Mucosa of descending colon (tissue), 3 donors: Measurements from ENCODE around the gene EXOC6. TPM values are rescaled to one million over a fixed set of nuclear protein-coding genes. Genes with fewer than 3 reads are reported as not detected.
"Not testable (repeated sequence)": the region's sequence is repeated elsewhere in the genome, so short reads cannot be mapped to it uniquely, and the experiment has no call there.

Experiments used
- ATAC-seq: fragments of 200-7000 bp; cut with Tn5 transposase; one replicate; pipeline ENCODE4 v1.9.1; 2020; ENCODE audit warnings: mild to moderate bottlenecking, moderate library complexity
- DNase-seq, 3 donors: peaks; one replicate each; pipeline ENCODE4 v3.0.0-alpha.2; 2020
- H3K36me3 ChIP-seq: fragments of 200-600 bp; one replicate; pipeline ENCODE4 v1.8.0; 2021; ENCODE audit warnings: low read depth, mild to moderate bottlenecking
- H3K4me1 ChIP-seq: fragments of 200-600 bp; one replicate; pipeline ENCODE4 v1.8.0; 2021; ENCODE audit warnings: low read depth, mild to moderate bottlenecking
- H3K4me3 ChIP-seq: fragments of 200-600 bp; one replicate; pipeline ENCODE4 v1.8.0; 2021; ENCODE audit warnings: mild to moderate bottlenecking
- H3K9me3 ChIP-seq: fragments of 200-600 bp; one replicate; pipeline ENCODE4 v1.8.0; 2021; ENCODE audit warnings: mild to moderate bottlenecking
- CTCF ChIP-seq: fragments of 200-600 bp; IDR thresholded peaks from one replicate; pipeline ENCODE4 v1.8.0; 2022; ENCODE audit warnings: antibody characterized with exemption, mild to moderate bottlenecking
- intact Hi-C, 2 donors: fragments of 100-400 bp; cut with DNase I in 1 of 2; cut with micrococcal nuclease in 1 of 2; formaldehyde crosslinking; loops; one replicate each; pipeline versions ENCODE4 v1.11.0 to v1.11.1; 2022; cut with DNase I, micrococcal nuclease
- total RNA-seq, 3 donors: library from RNA; stranded (reverse); fragmentation: NEBNext Ultra II Directional in 2 of 3; extraction: Animal tissue kit (Norgen Biotek cat#: 25700) in 2 of 3; gene quantifications; one replicate each; pipeline versions ENCODE4 v1.2.1 to v1.2.4, GENCODE V29; 2021 to 2023
- donor health status: DM: no; HTN: no; CAD: no; lungs with moderate emphysema.
- donor health status: DM: no; HTN: no; CAD: no.
- donor health status: DM: no; HTN: yes; CAD: no.

Gene EXOC6
- total RNA-seq, 3 donors from 2014 or later: 12.7 to 13.9 (median 13.1) TPM

- H3K9me3 ChIP-seq: no peaks in the 10 kb centered on the region
- DNase-seq (no peak), ATAC-seq (no peak)
- H3K36me3 ChIP-seq: no peaks in the 10 kb centered on the region
- intact Hi-C loops: no loop called here
- no peak overlapping the region for H3K4me3 ChIP-seq
- TF ChIP-seq CTCF: no peak
- no peaks in the 10 kb centered on the region for H3K4me1 ChIP-seq
These were observed 248.6 kb downstream of the EXOC6 start for GRCh38 chr10:93096901-93097300.

GRCh38 chr10:93097386-93097785 lies 249.1 kb downstream of the EXOC6 start:
- ATAC-seq: no peak
- H3K4me3 ChIP-seq: no peak overlapping the region
- H3K4me1 ChIP-seq: no peaks in the 10 kb centered on the region
- no peaks in the 10 kb centered on the region for H3K9me3 ChIP-seq
- TF ChIP-seq CTCF: no peak
- intact Hi-C loops: no loop called here
- no peak for DNase-seq
- H3K36me3 ChIP-seq: no peaks in the 10 kb centered on the region

GRCh38 chr10:93098816-93099215 lies 250.5 kb downstream of the EXOC6 start:
- H3K36me3 ChIP-seq: no peaks in the 10 kb centered on the region
- H3K4me3 ChIP-seq: no peak overlapping the region
- intact Hi-C loops: no loop called here
- H3K4me1 ChIP-seq: no peaks in the 10 kb centered on the region
- ATAC-seq (no peak), DNase-seq (no peak)
- no peak for TF ChIP-seq CTCF
- H3K9me3 ChIP-seq: no peaks in the 10 kb centered on the region

GRCh38 chr10:93099670-93100069 lies 251.3 kb downstream of the EXOC6 start:
- no peak for ATAC-seq
- no peak for DNase-seq
- intact Hi-C loops: no loop called here
- Histone ChIP-seq H3K4me1 (no peaks in the 10 kb centered on the region), H3K9me3 (no peaks in the 10 kb centered on the region), H3K36me3 (no peaks in the 10 kb centered on the region), H3K4me3 (no peak overlapping the region)
- TF ChIP-seq CTCF: no peak

GRCh38 chr10:93101148-93101547 lies 252.8 kb downstream of the EXOC6 start:
- ATAC-seq, H3K4me1 ChIP-seq, intact Hi-C loops, DNase-seq, H3K36me3 ChIP-seq, H3K9me3 ChIP-seq, H3K4me3 ChIP-seq: not testable (repeated sequence)

- DNase-seq (no peak), ATAC-seq (no peak)
- Histone ChIP-seq H3K36me3 (no peaks in the 10 kb centered on the region), H3K4me3 (no peak overlapping the region), H3K4me1 (no peaks in the 10 kb centered on the region), H3K9me3 (no peaks in the 10 kb centered on the region)
- TF ChIP-seq CTCF: no peak
- intact Hi-C loops: no loop called here
These were observed 255.6 kb downstream of the EXOC6 start for GRCh38 chr10:93103953-93104352.
